Medulla oblongata (tissue), 1 donor: Measurements from ENCODE around the gene OMP.
A peak's percentile ranks its signal among the peaks of the same experiment; 100 is the strongest.

ENCODE experiments used
- DNase-seq: peaks from one replicate; pipeline ENCODE4 v3.0.0-alpha.2; 2015; ENCODE audit errors: extremely low spot score

OMP gene

GRCh38 chr11:77122576-77123212 lies 20.1 kb downstream of the OMP start:
- DNase-seq = no peak

- DNase-seq = no peak
Measured at GRCh38 chr11:77123591-77123990, 21.0 kb downstream of the OMP start.

- no peak for DNase-seq
Measured at GRCh38 chr11:77124041-77124440, 21.4 kb downstream of the OMP start.

- DNase-seq = no peak
Measured at GRCh38 chr11:77124488-77124887, 21.8 kb downstream of the OMP start.

- DNase-seq = no peak
Measured at GRCh38 chr11:77125191-77125590, 22.6 kb downstream of the OMP start.

- DNase-seq = no peak
Measured at GRCh38 chr11:77125695-77126094, 23.1 kb downstream of the OMP start.

GRCh38 chr11:77126156-77126775 lies 23.6 kb downstream of the OMP start:
- DNase-seq = no peak

- DNase-seq = no peak
Measured at GRCh38 chr11:77126861-77127234, 24.2 kb downstream of the OMP start.

- DNase-seq = peak; percentile 68
Measured at GRCh38 chr11:77127235-77127911, 24.7 kb downstream of the OMP start.

- peak; percentile 74 for DNase-seq
Measured at GRCh38 chr11:77127920-77128691, 25.5 kb downstream of the OMP start, which contains the start of gene MYO7A. TSS of gene MYO7A (plus strand) at chr11:77128246. CDS start at chr11:77130635, 2,389 bp downstream.

- DNase-seq = no peak
Measured at GRCh38 chr11:77129069-77129841, 26.6 kb downstream of the OMP start.

GRCh38 chr11:77129842-77130756 lies 27.5 kb downstream of the OMP start:
- no peak for DNase-seq

- no peak for DNase-seq
Measured at GRCh38 chr11:77130763-77131513, 28.3 kb downstream of the OMP start.

- no peak for DNase-seq
Measured at GRCh38 chr11:77131560-77131959, 28.9 kb downstream of the OMP start.

- DNase-seq = no peak
Measured at GRCh38 chr11:77135069-77135468, 32.4 kb downstream of the OMP start.

- DNase-seq = no peak
Measured at GRCh38 chr11:77136074-77136473, 33.4 kb downstream of the OMP start.

GRCh38 chr11:77136784-77137420 lies 34.3 kb downstream of the OMP start:
- DNase-seq = no peak

- no peak for DNase-seq
Measured at GRCh38 chr11:77137421-77137820, 34.8 kb downstream of the OMP start.

- DNase-seq = no peak
Measured at GRCh38 chr11:77138106-77138649, 35.5 kb downstream of the OMP start.
